ENCODE measurements around the gene XG.

Gene XG

GRCh38 chrX:2820136-2820771 is 68.4 kb downstream of the XG start:
- DNase-seq (ENCODE audit: low spot score) = peak; percentile 33
- no peak for TF ChIP-seq CTCF (IDR thresholded peaks at IDR 0.05)
- Histone ChIP-seq H3K27ac (no peak overlapping the region), H3K4me3 (no peak overlapping the region)

- DNase-seq (ENCODE audit: low spot score) = peak; percentile 36
- TF ChIP-seq CTCF (IDR thresholded peaks at IDR 0.05) = no peak
- H3K27ac ChIP-seq = no peak overlapping the region
- H3K4me3 ChIP-seq = no peak overlapping the region
These were observed 72.1 kb downstream of the XG start for GRCh38 chrX:2823795-2824386.

- no peak for TF ChIP-seq CTCF (IDR thresholded peaks at IDR 0.05)
- DNase-seq (ENCODE audit: low spot score) = no peak
- no peak overlapping the region for H3K4me3 ChIP-seq
- H3K27ac ChIP-seq = no peak overlapping the region
These were observed 73.0 kb downstream of the XG start for GRCh38 chrX:2824886-2825285.

- no peak for TF ChIP-seq CTCF (IDR thresholded peaks at IDR 0.05)
- DNase-seq (ENCODE audit: low spot score) = no peak
- Histone ChIP-seq H3K4me3 (peak within 1 kb of the TSS; percentile 70), H3K27ac (no peak within 1 kb of the TSS)
These were observed 76.6 kb downstream of the XG start, which contains the start of gene GYG2 for GRCh38 chrX:2828344-2828958. TSS of gene GYG2 (plus strand) at chrX:2828930. CDS start at chrX:2830189, 1,259 bp downstream.

- peak overlapping the region; percentile 70 for H3K4me3 ChIP-seq
- H3K27ac ChIP-seq = no peak overlapping the region
- no peak for TF ChIP-seq CTCF (IDR thresholded peaks at IDR 0.05)
- DNase-seq (ENCODE audit: low spot score) = no peak
These were observed 77.1 kb downstream of the XG start for GRCh38 chrX:2828959-2829411.

GRCh38 chrX:2829469-2830246 is 77.8 kb downstream of the XG start:
- H3K27ac ChIP-seq = no peak overlapping the region
- peak overlapping the region; percentile 70 for H3K4me3 ChIP-seq
- TF ChIP-seq CTCF (IDR thresholded peaks at IDR 0.05) = no peak
- DNase-seq (ENCODE audit: low spot score) = no peak

Data from coronary artery (tissue), 2 donors.